GM18517 (cell line): ENCODE data around the gene HKDC1.
"Not testable (repeated sequence)": the region's sequence is repeated elsewhere in the genome, so short reads cannot be mapped to it uniquely, and the experiment has no call there.

Source experiments
- ATAC-seq: cut with Tn5 transposase; IDR thresholded peaks from one replicate; pipeline ENCODE4 v1.9.1; 2021; ENCODE audit warnings: mild to moderate bottlenecking, moderate library complexity; ENCODE audit not compliant: unreplicated experiment

Gene HKDC1, protein sequence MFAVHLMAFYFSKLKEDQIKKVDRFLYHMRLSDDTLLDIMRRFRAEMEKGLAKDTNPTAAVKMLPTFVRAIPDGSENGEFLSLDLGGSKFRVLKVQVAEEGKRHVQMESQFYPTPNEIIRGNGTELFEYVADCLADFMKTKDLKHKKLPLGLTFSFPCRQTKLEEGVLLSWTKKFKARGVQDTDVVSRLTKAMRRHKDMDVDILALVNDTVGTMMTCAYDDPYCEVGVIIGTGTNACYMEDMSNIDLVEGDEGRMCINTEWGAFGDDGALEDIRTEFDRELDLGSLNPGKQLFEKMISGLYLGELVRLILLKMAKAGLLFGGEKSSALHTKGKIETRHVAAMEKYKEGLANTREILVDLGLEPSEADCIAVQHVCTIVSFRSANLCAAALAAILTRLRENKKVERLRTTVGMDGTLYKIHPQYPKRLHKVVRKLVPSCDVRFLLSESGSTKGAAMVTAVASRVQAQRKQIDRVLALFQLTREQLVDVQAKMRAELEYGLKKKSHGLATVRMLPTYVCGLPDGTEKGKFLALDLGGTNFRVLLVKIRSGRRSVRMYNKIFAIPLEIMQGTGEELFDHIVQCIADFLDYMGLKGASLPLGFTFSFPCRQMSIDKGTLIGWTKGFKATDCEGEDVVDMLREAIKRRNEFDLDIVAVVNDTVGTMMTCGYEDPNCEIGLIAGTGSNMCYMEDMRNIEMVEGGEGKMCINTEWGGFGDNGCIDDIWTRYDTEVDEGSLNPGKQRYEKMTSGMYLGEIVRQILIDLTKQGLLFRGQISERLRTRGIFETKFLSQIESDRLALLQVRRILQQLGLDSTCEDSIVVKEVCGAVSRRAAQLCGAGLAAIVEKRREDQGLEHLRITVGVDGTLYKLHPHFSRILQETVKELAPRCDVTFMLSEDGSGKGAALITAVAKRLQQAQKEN

DNA sequence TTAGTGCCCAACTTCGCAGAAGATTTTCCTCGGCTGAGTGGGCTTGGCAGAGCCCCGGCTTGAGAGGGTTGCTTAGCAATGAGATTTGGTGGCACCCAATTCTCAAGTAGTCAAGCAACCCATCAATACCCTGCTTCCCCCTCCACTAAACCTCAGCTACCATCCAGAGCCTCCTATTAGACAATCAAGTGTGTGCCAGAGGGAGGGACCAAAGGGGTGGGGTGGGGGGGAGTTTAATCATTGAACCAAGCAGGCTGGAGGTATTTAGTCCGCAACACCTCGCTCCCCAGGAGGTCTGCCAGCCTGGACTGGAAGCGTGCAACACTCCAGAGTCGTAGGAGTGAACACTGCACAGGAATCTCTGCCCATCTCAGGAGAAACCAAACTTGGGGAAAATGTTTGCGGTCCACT is at the start of gene HKDC1:
HKDC1 (plus strand) TSS at position 292 of the 411 bp plus-strand sequence; CDS start at position 396, 104 bp downstream.
- ATAC-seq = no peak

DNA sequence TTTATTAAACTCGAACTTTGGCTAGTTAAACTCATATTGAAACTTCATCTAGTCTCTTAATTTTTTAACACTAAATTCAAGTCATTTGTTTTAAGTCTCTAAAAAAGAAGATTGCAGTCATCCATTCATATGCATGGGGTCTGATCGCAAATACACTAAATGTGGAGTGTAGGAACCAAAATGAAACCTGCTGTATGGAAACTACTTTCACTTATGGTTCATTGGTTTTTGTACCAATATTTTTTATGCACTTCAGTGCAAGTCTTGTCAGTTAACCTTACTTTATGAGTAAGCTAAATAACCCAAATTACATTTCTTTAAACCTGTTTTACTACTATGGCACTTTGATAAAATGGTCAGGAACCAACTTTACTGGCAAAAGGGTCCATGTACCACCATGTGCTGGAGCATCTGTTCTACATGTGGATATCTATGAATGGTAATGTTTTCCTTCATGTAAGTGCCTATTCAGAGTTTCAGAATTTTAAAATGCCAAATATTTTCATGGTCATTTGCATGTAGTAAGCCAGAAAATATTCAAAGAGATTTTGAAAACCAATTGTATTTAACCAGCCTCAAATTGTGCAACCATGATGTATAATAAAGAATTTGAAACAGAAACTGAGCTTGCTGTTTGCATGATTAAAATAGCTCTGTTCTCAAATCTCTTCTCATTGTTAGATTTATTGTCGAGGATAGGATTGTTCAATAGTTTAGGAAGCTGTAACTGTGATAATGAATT is 47.7 kb upstream of the HKDC1 start:
- ATAC-seq = no peak

DNA sequence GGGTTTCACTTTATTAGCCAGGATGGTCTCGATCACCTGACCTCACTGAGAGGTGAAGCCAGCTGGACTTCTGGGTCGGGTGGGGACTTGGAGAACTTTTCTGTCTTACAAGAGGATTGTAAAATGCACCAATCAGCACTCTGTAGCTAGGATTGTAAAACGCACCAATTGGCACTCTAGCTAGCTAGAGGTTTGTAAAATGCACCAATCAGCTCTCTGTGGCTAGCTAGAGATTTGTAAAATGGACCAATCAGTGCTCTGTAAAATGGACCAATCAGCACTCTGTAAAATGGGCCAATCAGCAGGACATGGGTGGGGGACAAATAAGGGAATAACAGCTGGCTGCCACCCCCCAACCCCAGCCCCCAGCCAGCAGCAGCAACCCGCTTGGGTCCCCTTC is 44.8 kb upstream of the HKDC1 start:
- ATAC-seq = not testable (repeated sequence)

DNA sequence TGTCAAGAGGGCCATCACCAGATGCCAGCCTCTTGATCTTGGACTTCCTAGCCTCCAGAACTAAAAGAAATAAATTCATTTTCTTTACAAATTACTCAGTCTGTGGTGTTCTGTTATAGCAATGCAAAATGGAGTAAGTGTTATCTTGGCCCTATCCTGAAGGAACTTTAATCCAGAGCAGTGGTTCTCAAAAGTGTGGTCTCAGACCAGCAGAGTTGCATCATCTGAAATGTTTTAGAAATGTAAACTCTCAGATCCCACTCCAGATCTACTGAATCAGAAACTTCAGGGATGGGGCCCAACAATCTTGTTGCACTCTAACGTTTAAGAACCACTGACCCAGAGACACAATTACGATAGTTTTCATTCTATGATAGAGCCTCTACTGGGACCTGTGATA is 43.3 kb upstream of the HKDC1 start:
- ATAC-seq = no peak

DNA sequence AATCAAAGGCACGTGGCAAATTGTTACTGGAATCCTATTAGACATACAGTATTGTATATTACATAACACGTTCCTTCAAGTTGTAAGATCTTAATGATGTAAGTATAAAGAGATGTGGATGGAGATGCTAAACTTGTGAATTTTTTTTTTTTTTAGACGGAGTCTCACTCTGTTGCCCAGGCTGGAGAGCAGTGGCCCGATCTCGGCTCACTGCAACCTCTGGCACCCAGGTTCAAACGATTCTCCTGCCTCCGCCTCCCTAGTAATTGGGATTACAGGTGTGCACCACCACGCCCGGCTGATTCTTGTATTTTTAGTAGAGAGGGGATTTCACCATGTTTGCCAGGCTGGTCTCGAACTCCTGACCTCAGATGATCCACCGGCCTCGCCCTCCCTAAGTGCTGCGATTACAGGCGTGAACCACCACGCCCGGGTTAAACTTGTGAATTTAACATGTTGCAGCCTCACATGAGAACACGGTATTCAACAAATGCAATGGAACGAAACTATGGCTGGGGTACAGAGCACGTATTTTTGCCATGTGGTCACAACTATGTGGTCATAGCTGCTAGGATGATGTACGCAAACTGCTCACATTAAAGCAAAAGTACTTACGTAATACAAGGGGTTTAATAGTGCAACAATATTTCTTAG is 40.9 kb upstream of the HKDC1 start:
- ATAC-seq = peak; percentile 28

DNA sequence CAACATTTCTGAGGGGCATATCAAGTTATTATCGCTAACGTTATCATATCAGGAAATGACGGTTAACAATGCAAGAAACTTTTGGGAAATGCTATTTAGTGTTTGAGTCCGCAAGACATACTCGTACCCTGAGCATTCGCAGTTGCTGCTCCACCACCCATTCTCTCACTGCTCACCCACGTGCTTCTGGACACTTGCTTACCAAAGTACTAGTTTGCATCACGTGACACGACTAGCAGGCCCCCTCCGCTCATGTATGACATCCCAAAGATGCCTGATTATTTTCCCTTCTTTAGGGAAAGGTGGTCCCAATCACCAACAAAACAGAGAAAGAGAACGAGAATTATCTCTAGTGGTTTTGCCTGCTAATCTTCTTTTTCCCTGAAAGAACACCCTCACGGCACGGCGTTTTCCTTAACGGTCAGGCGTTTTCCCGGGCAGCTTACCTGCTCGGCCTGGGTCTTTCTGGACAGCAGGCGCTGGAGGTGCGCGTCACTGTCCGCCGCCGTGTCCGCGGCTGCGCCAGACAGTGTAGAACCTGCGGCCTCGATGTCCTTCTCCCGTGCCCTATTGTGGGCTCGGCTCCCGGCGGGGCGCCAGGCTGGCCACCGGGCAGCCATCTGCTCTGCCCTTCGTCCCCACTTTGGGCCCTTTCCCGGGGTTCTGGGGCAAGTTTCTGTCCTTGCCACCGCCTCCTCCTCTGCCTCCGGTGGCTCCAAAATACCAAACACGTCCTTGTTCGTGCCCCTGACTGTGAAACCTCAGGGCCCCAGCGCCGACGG is 40.2 kb upstream of the HKDC1 start, which contains the start of gene SUPV3L1:
SUPV3L1 (plus strand) TSS at position 492 of the 782 bp plus-strand sequence; CDS start at position 550, 58 bp downstream.
- ATAC-seq = peak; percentile 77

DNA sequence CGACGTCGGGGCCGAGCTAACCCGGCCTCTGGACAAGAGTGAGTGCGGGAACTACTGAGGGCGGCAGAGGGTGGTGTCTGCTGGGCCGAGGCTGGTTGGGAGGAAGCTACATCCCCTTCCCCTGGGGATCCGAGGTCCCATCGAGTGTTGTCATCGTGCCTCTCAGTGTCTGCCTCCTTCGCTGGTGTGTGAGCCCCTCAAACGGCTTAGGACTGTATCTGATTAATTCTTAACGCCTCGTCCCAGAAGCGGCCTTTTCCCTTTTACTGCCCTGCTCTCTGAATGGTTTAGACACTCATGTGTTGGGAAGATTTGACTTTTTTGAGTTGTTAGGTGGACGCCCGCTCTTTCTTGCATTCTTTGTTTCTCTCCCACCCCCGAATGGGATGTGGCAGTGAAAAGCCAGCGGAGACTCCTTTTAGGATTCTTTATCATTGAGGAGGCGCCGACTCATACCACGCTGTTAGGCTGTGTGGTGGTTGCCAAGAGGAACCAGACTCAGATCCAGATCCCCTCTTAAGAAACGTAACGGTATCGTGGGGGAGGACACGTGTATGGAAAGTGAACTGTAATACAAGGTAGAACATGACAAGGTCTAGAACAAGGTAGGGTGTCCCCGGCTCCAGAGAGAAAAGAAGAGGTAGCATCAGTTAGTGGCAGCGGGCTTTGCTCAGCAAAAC is 39.5 kb upstream of the HKDC1 start:
- no peak for ATAC-seq

DNA sequence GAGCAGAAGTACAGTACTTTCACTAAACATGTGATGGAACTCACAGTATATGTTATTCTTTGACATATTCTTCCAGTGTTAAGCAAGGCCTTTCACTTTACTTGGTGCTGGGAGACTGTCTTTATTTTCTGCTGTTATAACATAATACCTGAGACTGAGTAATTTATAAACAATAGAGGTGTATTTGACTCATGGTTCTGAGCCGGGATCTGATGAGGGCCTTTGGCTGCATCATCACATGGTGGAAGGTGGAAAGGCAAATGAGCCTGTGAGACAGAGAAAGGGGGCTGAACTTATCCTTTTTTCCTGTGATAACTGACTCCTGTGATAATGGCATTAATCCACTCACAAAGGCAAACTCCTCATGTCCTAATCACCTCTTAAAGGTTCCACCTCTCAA is 38.7 kb upstream of the HKDC1 start:
- no peak for ATAC-seq

DNA sequence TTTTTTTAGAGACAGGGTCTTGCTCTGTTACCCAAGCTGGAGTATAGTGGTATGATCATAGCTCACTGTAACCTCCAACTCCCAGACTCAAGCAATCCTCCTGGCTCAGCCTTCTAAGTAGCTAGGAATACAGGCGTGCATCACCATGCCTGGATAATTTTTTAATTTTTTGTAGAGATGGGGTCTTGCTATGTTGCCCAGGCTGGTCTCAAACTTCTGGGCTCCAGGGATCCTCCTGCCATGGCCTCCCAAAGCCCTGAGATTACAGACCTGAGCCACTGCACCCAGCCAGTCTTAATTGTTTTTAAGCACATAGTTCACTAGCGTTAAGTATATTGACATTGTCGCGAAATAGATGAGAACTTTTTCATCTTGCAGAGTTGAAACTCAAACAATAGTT is 38.1 kb upstream of the HKDC1 start:
- ATAC-seq = no peak

DNA sequence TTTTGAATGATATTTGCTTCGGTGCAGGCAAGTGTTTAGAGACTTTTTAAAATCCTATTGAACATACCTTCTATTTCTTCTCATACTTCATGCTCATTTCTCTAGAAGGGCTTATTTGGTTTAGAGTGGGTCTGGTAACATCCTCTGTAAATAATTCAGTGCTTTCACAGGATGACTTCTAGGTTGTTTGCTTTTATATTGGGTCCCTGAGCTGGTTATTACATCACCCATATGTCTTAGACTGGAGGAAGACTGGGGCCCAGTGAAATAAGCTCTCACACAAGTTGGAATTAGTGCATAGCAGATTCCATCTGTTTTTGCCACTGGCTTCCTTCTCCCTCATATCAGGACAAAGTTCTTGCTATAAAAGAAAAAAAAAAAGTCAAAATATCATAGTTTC is 33.6 kb upstream of the HKDC1 start:
- no peak for ATAC-seq

DNA sequence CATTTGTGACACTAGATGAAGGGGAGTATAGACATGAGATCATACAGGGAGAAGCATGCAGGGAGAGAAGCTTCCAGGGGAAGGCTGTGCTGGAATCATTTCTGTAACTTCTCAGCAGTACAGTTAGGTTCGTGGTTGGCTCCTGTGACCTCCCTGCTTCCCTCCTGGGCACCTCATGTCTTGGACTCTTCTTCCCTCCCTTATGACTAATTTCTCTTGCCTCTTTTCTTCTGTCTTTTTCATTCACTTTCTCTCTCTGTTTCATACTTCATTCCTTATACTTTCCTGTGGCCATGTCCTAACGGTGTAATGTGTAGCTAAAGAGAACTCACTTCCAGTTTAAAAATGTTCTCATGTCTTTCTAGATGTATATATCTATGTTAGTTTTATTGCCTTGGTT is 19.1 kb upstream of the HKDC1 start:
- ATAC-seq = no peak

DNA sequence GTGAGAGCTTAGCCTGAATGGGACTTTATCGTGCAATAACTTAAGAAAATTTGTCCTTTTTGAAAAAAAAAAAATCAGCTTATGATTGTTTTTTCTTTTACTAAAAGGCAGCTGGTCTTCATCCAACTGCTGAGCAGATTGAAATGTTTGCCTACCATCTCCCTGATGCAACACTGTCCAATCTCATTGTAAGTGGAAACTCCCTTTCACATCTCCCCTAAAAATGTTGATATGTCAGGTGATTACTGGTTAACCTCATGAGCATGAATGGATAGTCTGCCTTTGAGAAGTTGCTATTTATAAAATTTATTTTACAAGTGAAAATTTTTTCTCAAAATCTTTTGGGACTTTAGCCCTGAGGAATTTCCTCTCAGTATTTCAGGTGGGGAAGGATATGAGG is 17.8 kb upstream of the HKDC1 start:
- ATAC-seq = no peak

DNA sequence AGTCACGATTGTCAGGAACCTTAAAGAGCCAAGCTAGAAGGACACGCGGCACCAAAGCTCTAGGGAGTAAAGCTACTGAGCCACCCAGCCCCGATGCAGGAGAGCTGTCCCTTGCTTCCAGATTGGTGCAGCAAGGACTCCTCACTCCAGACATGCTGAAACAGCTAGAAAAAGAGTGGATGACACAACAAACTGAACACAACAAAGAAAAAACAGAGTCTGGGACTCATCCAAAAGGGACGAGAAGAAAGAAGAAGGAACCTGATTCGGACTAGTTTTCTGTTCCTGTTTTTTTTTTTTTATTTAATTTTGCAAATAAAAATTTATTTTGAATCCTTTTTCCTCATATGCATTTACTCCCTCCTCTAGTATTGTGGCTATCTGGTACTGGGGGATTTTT is 11.4 kb upstream of the HKDC1 start:
- ATAC-seq = no peak

DNA sequence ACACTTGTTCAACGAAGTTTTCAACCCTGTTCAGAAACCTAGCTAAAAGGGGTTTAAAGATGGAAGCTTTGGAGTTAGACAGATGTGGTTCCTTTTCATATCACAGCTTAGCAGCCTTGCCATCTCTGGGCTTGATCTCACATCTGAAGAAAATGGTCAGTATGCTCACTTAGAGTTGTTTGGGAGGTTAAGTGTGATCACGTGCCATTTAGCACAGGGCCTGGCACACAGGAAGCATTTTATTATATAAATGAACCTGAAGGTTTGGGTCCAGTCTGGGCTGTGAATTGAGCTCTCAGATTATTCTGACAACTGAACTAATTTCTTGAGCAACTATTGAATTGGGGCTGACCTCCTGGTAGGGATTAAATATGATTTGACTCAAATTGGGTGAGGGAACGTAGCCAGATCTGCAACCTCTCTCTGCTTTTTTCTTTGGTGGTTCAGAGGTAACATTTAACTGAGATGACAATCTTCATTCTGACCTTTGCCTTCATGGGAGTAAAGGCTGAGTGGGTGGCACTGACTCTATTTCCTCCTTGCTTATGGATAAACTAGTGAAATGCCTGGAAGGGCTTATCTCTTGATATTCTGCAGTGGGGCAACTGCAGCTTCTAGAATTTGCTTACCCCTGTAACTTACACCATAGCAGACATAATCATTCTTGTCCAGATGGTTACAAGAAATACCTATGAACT is 10.2 kb upstream of the HKDC1 start:
- no peak for ATAC-seq

DNA sequence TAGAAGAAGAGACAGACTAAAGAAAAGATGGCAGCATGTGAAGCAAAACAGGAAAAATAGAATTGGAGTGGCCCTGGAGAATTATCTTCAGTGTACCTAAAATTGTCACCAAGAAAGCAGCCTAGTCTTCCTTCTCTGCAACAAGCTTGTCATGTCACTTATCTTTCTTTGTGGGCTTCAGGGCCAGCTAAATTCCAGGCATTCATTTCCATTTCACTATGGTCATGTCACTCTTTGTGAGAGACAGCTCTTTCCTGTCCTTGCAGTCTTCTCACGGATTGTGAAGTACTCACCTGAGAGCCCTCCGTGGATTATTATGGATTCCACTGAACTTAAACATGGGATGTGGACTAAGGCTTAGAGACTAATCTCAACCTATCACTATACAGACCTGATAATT is 9.0 kb upstream of the HKDC1 start:
- ATAC-seq = no peak

DNA sequence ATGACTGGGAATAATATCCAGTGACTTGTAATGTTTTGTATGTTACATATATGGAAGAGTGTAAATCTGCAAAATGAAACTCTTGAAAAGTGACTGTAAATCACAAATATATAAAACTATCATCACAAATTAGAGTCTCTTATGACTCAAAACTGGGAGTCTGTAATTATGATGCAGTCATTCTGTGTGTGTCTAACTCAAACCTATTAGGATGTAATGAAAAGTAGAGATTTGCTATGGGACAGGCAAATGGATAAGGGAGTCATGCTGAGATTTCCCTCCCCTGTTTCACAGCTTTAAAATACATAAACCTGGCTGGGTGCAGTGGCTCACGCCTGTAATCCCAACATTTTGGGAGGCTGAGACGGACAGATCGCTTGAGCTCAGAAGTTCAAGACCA is 8.6 kb upstream of the HKDC1 start:
- no peak for ATAC-seq

DNA sequence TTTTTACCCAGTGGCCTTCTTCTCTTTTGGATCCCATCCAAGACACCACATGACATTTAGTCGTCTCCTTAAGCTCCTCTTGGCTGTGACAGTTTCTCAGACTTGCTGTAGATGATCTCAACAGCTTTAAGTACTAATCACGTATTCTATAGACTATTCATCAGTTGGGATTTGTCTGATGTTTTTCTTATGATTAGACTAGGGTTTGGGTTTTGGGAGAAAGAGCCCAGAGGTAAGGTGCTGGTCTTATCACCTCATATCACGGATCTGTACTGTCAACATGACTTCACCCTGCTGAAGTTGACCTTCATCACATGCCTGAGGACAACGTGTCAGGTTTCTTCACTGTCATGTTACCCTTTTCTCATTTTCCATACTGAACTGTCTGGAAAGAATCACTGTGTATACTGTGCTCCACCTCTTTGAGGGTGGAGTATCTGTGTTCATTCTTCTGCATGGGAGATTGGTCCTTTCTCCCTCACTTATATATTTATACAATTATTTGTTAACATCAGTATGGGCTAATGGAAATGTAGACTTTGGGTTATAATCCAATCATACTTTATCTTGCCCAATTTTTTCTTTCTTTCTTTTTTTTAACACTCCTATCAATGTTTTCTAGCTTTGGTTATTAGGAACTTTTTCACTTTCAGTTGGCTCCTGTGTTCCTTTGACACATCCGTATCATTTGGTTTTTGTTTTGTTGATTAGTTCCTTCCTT is 6.4 kb upstream of the HKDC1 start:
- ATAC-seq = no peak

DNA sequence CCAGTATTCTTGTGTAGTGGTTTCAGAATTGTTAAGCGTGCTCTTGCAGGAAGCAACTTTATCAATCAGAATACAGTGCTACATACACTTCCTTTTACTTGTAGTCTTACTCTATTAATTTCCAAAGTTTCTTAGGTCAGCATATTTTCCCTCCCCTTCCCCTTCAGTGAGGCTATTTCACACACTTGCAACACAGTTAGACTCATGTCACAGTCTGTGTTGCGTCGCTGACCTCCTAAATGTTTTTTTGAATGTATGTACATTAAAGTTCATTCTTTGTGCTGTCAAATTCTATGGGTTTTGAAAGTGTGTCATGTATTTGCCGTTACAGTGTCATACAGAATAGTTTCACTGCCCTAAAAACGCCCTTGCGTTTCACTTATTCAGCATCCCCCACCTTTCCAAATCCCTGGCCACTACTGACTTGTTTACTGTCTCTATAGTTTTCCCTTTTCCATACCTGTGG is 5.4 kb upstream of the HKDC1 start:
- ATAC-seq = no peak
